Measurements from ENCODE around the gene EPHA8. TPM values are rescaled to one million over a fixed set of nuclear protein-coding genes. Genes with fewer than 3 reads are reported as not detected.

EPHA8 gene
- total and polyA plus RNA-seq, 9 of the 15 experiments (the other 6 are each of a cell fraction or from before 2014, with no cell fraction given) = not detected

DNA sequence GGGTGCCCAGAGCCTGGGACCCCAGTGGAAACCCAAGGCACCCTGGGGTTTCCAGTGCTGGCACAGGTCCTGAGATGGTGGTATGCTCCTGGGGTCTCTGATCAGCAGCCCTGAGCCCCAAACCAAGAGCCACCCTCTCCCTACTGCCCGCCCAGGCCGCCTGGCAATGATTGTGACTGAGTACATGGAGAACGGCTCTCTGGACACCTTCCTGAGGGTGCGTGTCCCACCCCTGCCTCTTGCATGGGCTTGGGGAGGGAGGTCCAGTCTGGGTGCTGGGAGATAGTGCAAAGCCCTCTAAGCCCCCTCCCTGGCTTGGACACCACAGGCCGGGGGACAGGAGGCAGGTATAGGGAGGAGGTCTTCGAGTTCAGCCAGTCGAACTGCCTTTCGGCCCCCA is 34.7 kb downstream of the EPHA8 start (continued):
- TF ChIP-seq, protein P1, sequence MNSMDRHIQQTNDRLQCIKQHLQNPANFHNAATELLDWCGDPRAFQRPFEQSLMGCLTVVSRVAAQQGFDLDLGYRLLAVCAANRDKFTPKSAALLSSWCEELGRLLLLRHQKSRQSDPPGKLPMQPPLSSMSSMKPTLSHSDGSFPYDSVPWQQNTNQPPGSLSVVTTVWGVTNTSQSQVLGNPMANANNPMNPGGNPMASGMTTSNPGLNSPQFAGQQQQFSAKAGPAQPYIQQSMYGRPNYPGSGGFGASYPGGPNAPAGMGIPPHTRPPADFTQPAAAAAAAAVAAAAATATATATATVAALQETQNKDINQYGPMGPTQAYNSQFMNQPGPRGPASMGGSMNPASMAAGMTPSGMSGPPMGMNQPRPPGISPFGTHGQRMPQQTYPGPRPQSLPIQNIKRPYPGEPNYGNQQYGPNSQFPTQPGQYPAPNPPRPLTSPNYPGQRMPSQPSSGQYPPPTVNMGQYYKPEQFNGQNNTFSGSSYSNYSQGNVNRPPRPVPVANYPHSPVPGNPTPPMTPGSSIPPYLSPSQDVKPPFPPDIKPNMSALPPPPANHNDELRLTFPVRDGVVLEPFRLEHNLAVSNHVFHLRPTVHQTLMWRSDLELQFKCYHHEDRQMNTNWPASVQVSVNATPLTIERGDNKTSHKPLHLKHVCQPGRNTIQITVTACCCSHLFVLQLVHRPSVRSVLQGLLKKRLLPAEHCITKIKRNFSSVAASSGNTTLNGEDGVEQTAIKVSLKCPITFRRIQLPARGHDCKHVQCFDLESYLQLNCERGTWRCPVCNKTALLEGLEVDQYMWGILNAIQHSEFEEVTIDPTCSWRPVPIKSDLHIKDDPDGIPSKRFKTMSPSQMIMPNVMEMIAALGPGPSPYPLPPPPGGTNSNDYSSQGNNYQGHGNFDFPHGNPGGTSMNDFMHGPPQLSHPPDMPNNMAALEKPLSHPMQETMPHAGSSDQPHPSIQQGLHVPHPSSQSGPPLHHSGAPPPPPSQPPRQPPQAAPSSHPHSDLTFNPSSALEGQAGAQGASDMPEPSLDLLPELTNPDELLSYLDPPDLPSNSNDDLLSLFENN (IDR thresholded peaks at IDR 0.05; ENCODE audit: low read depth in 2 of 2, low read length in 2 of 2) = no peak

DNA sequence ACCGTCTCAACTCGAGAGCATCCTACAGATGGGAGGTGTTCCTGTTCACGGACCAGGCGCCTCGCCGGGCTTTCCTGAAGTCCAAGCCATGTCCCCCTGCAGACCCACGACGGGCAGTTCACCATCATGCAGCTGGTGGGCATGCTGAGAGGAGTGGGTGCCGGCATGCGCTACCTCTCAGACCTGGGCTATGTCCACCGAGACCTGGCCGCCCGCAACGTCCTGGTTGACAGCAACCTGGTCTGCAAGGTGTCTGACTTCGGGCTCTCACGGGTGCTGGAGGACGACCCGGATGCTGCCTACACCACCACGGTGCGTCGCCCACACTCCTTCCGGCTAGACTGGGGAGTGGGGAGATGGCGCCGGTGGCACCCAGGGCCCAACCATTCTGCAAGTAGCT is 35.4 kb downstream of the EPHA8 start:
- no peak overlapping the region for H3K9ac ChIP-seq (ENCODE audit: insufficient read depth in 1 of 2, low read depth in 2 of 2, low read length in 2 of 2)
- H3K27me3 ChIP-seq (ENCODE audit: control insufficient read depth in 2 of 2, insufficient read depth in 2 of 2, low read length in 2 of 2) = peaks cover 47 to 78% of the 10 kb centered on the region in 2 experiments
- no peak for DNase-seq (ENCODE audit: extremely low read depth in 1 of 4, low spot score in 3 of 4)
- ChIA-PET POLR2A (interaction anchor here (1.1 kb wide), 1 partner anchor 38 kb away, joined by 5 read pairs; the partner anchor contains the start of gene C1QA), CTCF (ENCODE audit: low intra/inter-chr PET ratio) (no interaction called here)
- no peak overlapping the region for H3K27ac ChIP-seq (ENCODE audit: extremely low read depth, low read depth, low read length)
- H3K36me3 ChIP-seq (ENCODE audit: control insufficient read depth, insufficient read depth, low read length) = no peaks in the 10 kb centered on the region
- no peak for FAIRE-seq
- H3K4me3 ChIP-seq = no peak overlapping the region
- peaks cover 2% of the 10 kb centered on the region for H3K9me1 ChIP-seq (ENCODE audit: control insufficient read depth, insufficient read depth, low read length)
- peaks cover 0 to 18% of the 10 kb centered on the region in 2 experiments; a peak in 1 of 5 replicates for H3K4me1 ChIP-seq (replicated peaks in 1 of 2; ENCODE audit: control insufficient read depth in 2 of 2, insufficient read depth in 2 of 2, low read length in 2 of 2)
- no peaks in the 10 kb centered on the region for H3K9me3 ChIP-seq (replicated peaks; ENCODE audit: control insufficient read depth, insufficient read depth, low read depth, low read length)
- no TSS peak for BruUV-seq (replicated peaks)
- WGBS (ENCODE audit: insufficient coverage, low coverage, missing lambda C conversion rate) = 3% methylated on average over 24 of the region's 24 CpGs
- no peak for ATAC-seq
- in situ Hi-C loops (cut with MboI) = no loop called here
- no peaks in the 10 kb centered on the region for H3K79me2 ChIP-seq (ENCODE audit: control insufficient read depth, insufficient read depth, low read length)
- TF ChIP-seq SMAD3 (CRISPR knock-in tag; conservative IDR thresholded peaks at IDR 0.05) = no peak
- H4K20me1 ChIP-seq (replicated peaks; ENCODE audit: control insufficient read depth, insufficient read depth, low read length) = peaks cover 21% of the 10 kb centered on the region
- intact Hi-C loops (cut with micrococcal nuclease) = no loop called here
- H3K4me2 ChIP-seq (ENCODE audit: insufficient read depth, low read length) = no peak overlapping the region
- H2AFZ ChIP-seq (ENCODE audit: low read depth, low read length) = no peak overlapping the region

Data from K562 (cell line).